HL-60/S4 treated with phorbol 12-myristate 13-acetate at 8.2 ng/mL for 4 days and 3 days (cell line): ENCODE measurements around the gene QTRT2.

Experiments used
- in situ Hi-C: fragments of 300-500 bp; cut with MboI; formaldehyde crosslinking; loops from 2 replicates; pipeline ENCODE4 v1.15.0; 2022; ENCODE audit warnings: low sequenced_read_pairs

Gene QTRT2

DNA sequence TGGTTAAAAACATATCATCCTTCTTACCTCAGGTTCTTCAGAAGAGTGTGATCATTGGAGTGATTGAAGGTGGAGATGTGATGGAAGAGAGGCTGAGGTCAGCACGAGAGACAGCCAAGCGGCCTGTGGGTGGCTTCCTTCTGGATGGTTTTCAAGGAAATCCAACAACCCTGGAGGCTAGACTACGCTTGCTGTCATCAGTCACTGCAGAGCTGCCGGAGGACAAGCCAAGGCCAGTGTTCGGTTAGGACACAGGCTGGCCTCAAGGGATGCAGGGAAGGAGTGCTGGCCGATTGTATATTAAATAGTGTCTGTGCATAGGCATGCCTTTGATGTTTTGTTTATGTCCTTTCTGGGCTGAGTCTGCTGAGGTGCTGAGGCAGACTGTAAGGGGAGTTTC, 20.2 kb downstream of the QTRT2 start:
- in situ Hi-C loops = no loop called here

DNA sequence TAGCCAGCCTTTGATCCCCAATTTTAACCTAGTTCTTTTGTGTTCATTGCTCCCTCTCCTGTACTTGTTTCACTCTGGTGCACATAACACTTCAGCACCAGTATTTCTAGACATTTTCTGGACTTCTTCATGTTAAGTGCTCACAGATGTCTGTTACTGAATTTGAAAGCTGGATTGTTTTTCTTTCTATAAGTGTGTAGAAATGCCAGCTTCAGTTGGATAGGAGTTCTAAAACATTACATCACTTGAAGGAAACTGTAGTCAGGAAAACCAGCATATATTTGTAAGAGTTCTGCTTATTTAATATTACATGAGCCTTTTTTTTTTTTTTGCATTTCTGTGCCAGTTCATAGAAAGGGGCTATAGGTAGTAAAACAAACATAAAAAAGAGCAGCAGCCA, 21.6 kb downstream of the QTRT2 start:
- in situ Hi-C loops = no loop called here

DNA sequence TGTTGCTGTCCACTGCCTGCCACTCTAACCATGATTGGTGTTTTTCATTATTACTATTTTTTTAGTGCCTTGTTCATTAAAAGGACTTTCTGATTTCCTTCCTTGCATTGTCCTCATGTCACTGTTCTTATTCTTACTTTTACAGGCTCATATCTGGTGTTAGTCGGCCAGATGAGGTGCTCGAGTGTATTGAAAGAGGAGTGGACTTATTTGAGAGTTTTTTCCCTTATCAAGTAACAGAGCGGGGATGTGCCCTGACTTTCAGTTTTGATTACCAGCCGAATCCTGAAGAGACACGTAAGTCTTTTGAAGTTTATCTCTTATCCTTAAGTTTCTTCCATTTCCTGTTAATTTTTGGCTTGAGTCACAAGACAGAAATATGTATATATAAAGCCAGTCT, 23.2 kb downstream of the QTRT2 start:
- in situ Hi-C loops = no loop called here

DNA sequence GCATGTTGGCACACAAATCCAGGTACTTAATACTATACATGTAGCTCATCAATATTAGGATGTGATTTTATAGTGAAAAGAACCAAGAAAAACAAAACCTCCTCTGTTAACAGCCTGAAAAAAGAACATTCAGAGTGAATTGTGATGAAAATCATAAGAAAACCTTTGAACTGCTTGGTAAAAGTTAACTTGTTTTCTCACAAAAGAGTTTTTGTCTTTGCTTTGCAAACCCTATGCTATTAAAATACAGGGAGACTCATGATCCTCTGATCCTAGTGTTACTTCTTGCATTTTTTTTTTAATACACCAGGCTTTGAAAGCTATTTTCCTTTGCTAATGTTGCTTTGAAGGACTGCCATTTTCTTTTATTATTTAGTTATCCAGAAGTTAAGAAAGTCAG, 23.7 kb downstream of the QTRT2 start:
- in situ Hi-C loops = no loop called here

DNA sequence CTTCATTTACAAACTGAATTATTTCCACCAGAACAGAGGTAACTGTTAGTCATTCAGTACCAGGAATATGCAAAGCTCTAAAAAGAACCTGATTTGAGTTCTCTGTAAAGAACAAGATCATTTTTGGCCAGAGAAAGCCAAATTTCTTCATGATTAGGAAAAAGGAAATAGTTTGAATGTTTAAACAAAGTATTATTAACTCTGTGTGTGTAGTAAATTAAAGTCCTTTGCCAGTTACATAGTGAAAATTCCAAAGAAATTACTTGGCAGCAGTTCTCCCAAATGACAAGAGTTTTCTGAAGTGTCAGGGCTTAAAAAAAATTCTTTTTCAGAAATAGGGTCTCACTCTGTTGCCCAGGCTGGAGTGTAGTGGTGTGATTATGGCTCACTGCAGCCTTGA, 24.5 kb downstream of the QTRT2 start:
- in situ Hi-C loops = no loop called here

DNA sequence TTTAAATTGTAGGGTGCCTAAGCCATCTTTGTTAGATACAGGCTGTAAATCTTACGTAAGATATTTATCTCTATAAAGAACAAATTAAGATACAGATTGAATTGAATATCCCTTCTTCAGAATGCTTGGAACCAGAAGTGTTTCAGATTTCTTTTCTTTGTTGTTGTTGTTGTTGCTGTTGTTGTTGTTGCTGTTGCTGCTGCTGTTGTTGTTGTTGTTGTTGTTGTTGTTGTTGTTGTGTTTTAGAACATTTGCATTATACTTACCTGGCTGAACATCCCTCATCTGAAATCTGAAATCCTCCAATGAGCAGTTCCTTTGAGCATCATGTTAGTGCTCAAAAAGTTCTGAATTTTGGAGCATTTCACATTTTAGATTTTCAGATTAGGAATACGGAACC, 26.6 kb downstream of the QTRT2 start:
- in situ Hi-C loops = no loop called here

DNA sequence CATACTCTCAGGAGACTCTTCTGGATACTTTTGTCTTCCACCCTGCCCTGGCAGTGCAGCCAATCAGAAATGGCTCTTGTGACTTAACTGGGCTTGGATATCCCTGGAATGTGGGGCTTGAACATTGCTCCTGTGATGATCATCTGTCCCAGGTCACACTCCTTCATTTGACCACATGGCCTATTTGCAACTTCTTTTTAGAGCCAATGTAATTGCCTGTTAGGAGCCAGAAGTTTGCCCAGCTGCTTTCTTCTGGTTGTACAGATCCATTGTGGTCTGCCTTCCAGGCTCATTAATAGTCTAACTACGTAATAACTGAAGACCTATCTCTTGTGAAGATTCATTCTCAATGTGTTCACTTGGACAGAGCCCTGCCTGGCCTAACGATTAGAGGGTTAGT, 29.8 kb downstream of the QTRT2 start:
- in situ Hi-C loops = no loop called here

DNA sequence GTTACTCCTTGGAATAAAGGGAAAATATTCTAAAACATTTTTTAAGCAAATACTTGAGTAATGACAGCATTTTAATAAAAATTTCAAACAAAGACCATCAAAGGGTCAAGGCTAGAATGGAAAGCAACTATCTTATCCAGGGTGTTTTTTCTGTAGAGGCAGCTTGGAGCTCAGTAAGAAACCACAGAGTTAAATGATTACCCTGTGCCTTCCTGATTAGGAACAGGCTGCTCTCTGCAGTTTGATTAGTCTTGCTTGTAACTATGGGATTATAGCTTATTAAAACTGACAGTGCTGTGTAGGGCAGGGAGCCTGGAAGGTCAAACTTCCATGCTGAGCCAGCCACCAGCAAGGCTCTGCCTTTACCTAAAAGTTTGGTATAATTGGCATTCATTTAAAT, 33.1 kb downstream of the QTRT2 start:
- in situ Hi-C loops = no loop called here

DNA sequence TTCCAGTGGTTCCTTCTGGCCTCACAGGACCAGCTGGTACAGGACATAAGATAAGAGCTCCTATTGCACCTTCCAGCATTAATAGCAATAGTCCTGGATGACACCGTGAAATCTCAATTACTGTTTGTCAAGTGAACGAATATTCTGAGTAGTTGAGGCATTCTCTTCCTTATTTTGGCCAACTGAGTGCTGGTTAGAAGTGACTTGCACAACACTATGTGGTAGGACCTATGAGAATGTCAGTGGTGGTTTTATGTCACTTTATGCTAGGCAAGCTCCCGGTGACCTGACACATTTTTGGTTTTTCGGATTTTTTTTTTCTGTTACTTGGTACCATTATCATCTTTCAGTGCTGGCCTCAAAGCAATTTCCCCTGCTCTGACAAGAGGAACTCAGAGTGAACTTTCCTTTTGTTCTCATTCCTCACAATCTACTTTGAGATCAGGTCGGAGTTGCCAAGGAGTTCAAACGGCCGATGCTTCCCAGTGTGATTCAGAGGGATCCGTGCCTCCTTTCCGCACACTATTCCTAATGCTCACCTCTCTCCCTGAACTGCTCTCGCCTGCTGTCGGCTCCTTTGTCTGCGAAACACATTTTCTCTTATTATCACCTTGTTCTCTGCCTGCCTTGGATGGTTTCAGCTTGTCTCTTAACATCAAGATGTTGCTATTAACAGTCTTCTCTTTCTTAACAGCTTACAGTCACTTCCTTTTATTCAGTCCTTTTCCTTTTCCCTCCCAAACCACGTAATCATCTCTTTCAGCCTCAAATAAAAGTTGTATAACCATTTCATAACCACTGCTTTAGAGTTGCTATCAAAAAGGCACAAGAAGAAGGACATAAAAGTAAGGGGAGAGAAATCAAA, 35.8 kb downstream of the QTRT2 start:
- in situ Hi-C loops = no loop called here

DNA sequence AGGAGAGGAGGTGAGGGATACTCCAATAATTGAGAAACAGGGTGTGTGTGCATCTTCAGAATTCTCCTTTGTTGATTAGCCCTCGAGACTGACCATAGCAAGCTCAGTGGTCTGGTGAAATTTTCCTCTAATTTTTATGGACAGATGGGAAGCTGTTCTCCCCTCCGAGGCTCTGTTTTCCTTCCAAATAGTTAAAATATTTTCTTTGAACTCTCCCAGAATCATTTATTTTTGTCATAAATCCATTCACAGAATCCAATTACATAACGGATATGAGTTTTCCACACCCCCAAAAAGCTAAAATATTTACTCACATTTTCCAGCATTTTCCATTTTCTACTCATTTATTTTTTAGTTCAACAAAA, 36.5 kb downstream of the QTRT2 start:
- in situ Hi-C loops = no loop called here

DNA sequence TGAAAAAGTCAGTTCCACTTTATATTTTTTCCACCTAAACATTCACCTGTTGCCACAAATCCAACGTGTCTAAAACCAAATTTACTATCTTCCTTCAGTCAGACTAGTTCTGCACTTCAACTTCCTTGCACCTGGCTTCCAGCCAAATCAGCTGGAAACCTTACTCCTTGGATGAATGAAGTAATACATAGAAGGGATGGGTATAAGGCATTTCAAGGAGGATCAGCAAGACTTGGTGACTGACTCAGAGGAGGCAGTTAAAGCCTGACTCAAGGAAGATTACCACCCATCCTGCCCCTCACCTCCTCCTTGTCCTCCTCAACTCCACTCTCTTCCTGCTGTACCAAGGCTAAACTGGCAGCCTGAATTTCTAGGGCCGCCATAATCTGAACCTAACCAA, 37.1 kb downstream of the QTRT2 start:
- in situ Hi-C loops = no loop called here

DNA sequence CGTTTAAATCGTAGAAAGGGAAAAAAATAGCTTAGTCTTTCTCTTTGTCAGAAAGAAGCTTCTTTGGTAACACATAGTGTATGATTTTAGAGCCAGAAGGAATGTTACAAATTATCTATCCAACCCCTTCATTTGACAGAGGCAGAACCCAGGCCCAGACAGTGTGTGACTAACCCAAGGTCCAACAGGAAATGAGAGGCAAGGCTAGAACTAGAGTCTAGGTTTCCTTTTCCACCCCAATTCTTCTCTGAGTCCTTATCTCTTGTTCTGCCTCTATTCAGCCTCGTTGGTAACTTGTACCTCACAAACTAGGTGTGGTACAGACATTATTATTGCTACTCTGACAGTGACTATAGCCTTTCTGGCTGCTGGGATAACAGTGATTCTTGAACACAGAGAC, 39.3 kb downstream of the QTRT2 start:
- in situ Hi-C loops = no loop called here

DNA sequence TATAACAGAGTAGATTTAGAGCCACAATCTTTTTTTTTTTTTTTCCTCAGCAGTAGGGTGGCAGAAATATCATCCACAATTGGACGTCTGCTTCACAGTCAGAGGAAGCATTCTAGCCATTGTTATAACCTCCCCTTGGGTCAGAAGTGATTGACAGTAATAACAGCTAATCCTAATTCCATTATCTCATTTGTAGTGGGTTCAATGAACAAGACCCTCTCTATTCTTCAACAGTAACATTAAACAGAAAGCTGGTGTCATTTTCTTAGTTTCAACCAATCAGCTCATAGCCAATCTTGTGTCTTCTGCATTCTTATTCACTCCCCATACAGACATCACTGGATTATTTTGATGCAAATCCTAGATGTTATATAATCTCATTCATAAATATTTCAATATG, 44.6 kb downstream of the QTRT2 start:
- in situ Hi-C loops = no loop called here

DNA sequence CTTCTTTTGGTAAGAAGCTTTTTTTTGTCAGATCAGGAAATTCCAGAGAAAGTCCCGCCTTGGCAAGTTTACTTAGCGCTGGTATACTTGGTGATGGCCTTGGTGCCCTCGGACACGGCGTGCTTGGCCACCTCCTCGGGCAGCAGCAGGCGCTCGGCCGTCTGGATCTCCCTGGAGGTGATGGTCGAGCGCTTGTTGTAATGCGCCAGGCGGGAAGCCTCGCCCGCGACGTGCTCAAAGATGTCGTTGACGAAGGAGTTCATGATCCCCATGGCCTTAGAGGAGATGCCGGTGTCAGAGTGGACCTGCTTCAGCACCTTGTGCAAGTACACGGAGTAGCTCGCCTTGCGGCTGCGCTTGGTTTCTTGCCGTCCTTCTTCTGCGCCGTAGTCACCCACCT, 46.6 kb downstream of the QTRT2 start:
- in situ Hi-C loops = no loop called here

DNA sequence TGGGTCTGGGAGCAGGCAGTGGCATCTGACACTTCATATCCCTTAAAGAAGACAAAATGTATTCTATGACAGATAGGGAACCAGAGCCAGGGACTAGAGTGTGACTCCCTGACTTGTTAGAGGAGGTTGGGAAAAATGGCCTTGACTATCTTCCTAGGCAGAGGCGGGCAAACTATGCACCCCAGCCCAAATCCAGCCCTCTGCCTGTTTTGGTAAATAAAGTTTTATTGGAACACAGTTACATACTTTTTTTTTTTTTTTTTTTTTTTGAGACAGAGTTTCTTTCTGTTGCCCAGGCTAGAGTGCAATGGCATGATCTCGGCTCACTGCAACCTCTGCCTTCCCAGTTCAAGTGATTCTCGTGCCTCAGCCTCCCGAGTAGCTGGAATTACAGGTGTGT, 47.3 kb downstream of the QTRT2 start:
- in situ Hi-C loops = no loop called here

DNA sequence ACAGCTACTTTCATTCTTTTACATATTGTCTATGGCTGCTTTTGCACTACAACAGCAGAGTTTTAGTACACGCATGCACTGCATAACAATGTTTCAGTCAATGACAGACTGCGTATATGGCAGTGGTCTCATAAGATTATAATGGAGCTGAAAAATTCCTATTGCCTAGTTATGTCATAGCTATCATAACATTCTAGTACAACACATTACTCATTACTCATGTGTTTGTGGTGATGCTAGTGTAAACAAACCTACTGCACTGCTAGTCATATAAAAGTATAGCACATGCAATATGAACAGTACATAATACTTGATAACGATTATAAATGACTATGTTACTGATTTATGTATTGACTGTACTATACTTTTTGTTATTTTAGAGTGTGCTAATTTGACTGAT, 47.9 kb downstream of the QTRT2 start:
- in situ Hi-C loops = no loop called here

DNA sequence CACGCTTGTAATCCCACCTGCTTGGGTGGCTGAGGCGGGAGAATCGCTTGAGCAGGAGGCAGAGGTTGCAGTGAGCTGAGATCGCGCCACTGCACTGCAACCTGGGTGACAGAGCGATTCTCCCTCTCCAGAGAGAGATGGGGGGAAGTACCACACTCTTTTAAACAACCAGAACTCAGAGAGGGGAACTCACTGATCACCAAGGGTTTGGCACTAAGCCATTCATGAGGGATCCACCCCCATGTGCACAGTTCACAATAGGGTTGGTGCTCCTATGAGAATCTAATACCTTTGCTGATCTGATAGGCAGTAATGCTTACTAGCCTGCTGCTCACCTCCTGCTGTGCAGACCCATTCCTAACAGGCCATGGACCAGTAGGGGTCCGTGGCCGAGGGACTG, 51.6 kb downstream of the QTRT2 start:
- in situ Hi-C loops = no loop called here

DNA sequence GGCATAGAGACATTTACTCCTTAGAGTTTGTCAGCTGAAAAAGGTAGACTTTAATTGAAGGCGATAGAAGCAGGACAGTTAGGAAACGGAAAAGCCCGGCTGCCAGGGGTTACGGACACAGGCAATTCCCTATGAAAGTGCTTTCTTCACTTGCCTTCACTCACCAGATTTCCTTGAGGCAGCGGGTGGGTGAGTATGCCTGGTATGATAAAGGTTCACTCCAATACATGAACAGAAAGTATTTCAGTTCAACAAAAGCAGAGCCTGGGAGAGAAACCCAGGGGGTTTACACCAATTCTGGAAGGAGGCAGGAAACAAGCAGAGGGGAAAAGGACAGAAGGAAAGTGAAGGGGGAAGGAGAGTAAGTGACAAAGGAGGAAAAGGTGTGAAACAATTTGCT, 53.9 kb downstream of the QTRT2 start:
- in situ Hi-C loops = no loop called here

DNA sequence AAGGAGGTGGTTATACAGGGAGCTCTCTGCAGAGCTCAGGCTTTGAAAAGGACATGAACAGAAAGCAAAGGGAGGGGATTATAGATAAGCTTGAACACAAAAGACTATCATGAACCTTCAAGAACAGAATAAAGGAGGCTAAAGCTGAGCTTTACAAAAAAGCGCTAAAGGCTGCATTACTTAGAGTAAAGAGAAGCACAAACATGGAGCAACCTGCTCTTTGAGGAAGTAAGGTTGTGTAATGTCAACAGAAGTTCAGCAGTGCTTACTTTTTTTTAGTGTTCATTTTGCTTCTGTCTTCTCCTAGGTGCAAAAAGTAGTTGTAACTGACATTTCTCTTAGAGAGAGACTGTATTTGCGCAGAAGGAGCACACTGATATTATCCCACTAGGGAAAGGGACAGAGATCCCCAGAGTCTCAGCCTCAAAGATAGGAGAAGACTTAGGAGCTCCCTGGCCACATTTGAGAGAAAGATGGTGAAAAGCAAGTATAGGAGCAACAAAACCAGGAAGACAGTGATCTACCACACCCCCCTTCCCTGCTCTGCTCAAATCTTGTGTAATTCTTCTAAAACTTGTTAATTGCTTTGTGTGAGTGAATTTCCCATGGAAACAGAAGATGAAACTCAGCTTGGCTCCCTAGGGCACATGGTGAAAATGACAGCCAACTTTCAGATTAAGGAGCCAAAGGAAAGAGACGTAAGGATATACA, 54.7 kb downstream of the QTRT2 start:
- in situ Hi-C loops = no loop called here

DNA sequence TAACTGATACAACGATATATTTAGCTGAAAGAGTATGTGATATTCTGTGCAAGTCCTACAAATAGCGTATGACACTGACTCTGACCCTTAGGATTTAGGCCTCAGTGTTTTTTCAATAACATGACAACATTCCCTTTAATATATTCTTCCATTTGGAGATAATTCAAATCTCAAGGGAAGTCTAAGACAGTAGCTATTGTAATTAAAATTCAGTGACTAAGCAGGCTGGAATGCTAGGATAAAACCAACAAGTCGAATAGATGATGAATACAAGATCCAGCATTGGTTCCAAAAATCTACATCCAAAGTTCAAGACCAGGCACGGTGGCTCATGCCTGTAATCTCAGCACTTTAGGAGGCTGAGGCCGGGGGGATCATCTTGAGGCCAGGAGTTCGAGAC, 56.2 kb downstream of the QTRT2 start:
- in situ Hi-C loops = no loop called here

DNA sequence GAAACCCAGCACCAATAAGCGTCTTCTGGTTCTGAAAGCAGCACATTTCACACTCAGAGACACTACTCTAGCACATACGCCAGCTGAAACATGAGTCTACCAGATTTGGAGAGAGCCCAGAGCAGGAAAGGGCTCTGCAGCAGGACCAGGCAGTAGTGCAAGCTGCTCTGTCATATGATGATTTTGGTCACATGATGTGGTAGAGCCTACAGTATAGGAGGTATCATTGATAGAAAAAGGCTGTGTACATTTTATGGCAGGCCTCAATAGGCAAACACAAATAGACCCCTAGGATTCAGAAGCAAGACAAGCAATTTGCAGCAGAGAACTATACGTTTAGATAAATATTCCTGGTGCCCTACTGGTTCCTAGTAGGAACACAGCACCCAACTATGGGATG, 58.2 kb downstream of the QTRT2 start:
- in situ Hi-C loops = no loop called here

DNA sequence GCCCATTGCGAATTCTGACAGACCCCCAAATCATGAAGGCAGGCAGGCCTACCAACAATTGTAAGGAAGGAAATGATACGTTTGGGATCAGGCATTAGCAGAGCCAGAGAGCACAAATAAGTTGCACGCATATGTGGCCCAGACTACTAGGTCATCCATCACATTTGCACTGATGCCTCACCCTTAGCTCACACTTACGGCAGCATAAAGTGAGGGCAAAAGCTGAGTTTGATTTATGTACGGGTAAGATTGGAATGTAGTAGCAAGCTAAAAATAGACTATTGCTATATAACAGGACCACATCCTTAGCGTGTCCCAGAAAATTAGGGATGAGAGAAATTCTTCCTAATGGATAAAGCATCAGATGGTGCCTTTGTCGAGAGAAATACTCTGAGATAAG, 58.6 kb downstream of the QTRT2 start:
- in situ Hi-C loops = no loop called here

DNA sequence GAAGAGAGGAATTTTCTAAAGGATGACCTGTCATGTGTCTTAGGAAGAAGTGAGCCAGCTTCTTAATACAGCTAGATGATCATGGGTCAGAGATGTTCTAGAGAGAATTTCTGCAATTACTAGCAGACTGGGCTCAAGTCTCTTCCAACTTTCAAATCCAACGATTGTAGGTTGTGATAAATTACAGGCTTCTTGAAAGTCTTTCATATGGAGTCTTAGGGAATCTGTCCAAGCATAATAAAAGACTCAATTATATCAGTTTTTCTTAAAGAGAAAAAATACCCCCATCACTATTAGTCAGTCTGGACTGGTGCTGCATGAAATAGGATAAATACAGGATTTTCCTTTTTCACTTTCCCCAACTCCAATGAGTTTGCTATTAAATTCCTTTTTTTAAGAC, 63.2 kb downstream of the QTRT2 start:
- in situ Hi-C loops = no loop called here
